Testis (tissue), 2 donors: Measurements from ENCODE around the gene NLRP3.
A peak's percentile ranks its signal among the peaks of the same experiment; 100 is the strongest.

Source experiments
- POLR2A ChIP-seq: fragments of 450-650 bp; IDR thresholded peaks from one replicate; pipeline ENCODE4 v1.6.1; 2017; ENCODE audit warnings: antibody characterized with exemption, mild to moderate bottlenecking, moderate library complexity
- TF ChIP-seq, protein P1 (sequence below), 3 experiments: fragments of 450-650 bp in 2 of 3; fragments of 200-600 bp in 1 of 3; sonication (generic) in 1 of 3; IDR thresholded peaks; one replicate each; pipeline ENCODE4 v1.5.1; 2016 to 2019; ENCODE audit warnings: antibody characterized with exemption in 3 of 3, mild to moderate bottlenecking in 2 of 3, moderate library complexity in 1 of 3

- TF ChIP-seq, protein P1, sequence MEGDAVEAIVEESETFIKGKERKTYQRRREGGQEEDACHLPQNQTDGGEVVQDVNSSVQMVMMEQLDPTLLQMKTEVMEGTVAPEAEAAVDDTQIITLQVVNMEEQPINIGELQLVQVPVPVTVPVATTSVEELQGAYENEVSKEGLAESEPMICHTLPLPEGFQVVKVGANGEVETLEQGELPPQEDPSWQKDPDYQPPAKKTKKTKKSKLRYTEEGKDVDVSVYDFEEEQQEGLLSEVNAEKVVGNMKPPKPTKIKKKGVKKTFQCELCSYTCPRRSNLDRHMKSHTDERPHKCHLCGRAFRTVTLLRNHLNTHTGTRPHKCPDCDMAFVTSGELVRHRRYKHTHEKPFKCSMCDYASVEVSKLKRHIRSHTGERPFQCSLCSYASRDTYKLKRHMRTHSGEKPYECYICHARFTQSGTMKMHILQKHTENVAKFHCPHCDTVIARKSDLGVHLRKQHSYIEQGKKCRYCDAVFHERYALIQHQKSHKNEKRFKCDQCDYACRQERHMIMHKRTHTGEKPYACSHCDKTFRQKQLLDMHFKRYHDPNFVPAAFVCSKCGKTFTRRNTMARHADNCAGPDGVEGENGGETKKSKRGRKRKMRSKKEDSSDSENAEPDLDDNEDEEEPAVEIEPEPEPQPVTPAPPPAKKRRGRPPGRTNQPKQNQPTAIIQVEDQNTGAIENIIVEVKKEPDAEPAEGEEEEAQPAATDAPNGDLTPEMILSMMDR (IDR thresholded peaks at IDR 0.05), result peak; percentile 27 to 53 (median 28)
- TF ChIP-seq POLR2A, result no peak
These were observed 42.2 kb upstream of the NLRP3 start for GRCh38 chr1:247373721-247374141.
